Measurements from ENCODE around the gene LAMB1. TPM values are rescaled to one million over a fixed set of nuclear protein-coding genes. Genes with fewer than 3 reads are reported as not detected.
"Not testable (repeated sequence)": the region's sequence is repeated elsewhere in the genome, so short reads cannot be mapped to it uniquely, and the experiment has no call there.

Gene LAMB1
- total RNA-seq, 1 donor = 410 TPM

DNA sequence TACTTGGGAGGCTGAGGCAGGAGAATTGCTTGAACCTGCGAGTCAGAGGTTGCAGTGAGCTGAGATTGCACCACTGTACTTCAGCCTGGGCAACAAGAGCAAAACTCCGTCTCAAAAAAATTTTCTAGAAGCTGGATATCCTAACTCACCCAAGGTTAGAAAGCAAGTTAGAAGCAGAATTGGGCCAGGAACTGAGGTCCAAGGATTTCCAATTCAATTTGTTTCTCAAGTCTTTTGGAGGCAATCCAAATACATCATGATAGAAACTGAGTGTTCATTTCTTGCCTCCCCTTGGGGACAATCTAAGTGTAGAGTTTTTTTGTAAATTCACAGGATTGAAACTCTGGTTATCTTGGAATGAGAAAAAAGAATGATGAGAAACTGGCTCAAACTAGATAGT lies 45.5 kb downstream of the LAMB1 start:
- DNase-seq (ENCODE audit: insufficient read length, low spot score, missing footprints) = no peak
- H4K20me1 ChIP-seq (ENCODE audit: insufficient read depth, low read length) = peaks cover 9% of the 10 kb centered on the region
- no peaks in the 10 kb centered on the region for H3K27me3 ChIP-seq (ENCODE audit: insufficient read depth, low read length)
- peaks cover 2% of the 10 kb centered on the region for H3K79me2 ChIP-seq (ENCODE audit: insufficient read depth, low read length)
- H3K4me3 ChIP-seq (ENCODE audit: insufficient read depth, low read length) = no peak overlapping the region
- no peak overlapping the region for H2AFZ ChIP-seq (ENCODE audit: low read length)
- peaks cover 30% of the 10 kb centered on the region for H3K4me1 ChIP-seq (ENCODE audit: insufficient read depth, low read length)
- peaks cover 84% of the 10 kb centered on the region for H3K36me3 ChIP-seq (ENCODE audit: insufficient read depth, low read length)
- no peak overlapping the region for H3K4me2 ChIP-seq (ENCODE audit: insufficient read depth, low read length)
- H3K9me3 ChIP-seq (ENCODE audit: low read depth, low read length) = no peaks in the 10 kb centered on the region
- H3K27ac ChIP-seq (ENCODE audit: low read depth, low read length) = peak overlapping the region; percentile 38
- TF ChIP-seq, protein P1, sequence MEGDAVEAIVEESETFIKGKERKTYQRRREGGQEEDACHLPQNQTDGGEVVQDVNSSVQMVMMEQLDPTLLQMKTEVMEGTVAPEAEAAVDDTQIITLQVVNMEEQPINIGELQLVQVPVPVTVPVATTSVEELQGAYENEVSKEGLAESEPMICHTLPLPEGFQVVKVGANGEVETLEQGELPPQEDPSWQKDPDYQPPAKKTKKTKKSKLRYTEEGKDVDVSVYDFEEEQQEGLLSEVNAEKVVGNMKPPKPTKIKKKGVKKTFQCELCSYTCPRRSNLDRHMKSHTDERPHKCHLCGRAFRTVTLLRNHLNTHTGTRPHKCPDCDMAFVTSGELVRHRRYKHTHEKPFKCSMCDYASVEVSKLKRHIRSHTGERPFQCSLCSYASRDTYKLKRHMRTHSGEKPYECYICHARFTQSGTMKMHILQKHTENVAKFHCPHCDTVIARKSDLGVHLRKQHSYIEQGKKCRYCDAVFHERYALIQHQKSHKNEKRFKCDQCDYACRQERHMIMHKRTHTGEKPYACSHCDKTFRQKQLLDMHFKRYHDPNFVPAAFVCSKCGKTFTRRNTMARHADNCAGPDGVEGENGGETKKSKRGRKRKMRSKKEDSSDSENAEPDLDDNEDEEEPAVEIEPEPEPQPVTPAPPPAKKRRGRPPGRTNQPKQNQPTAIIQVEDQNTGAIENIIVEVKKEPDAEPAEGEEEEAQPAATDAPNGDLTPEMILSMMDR (IDR thresholded peaks at IDR 0.05; ENCODE audit: extremely low read depth, low read depth, low read length) = no peak

DNA sequence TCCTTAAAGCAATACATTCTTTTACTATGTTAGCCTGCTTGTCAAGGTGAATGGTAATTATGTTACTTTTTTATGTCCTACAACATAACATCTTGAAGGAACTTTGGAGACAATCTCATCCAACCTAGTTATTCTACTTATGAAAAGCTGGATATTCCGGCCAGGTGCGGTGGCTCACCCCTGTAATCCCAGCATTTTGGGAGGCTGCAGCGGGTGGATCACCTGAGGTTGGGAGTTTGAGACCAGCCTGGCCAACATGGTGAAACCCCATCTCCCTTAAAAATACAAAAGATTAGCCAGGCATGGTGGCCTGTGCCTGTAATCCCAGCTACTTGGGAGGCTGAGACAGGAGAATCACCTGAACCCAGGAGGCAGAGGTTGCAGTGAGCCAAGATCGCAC lies 46.0 kb downstream of the LAMB1 start:
- H4K20me1 ChIP-seq (ENCODE audit: insufficient read depth, low read length); H3K9me3 ChIP-seq (ENCODE audit: low read depth, low read length); H3K27ac ChIP-seq (ENCODE audit: low read depth, low read length); H3K27me3 ChIP-seq (ENCODE audit: insufficient read depth, low read length); H3K79me2 ChIP-seq (ENCODE audit: insufficient read depth, low read length); H2AFZ ChIP-seq (ENCODE audit: low read length); H3K4me2 ChIP-seq (ENCODE audit: insufficient read depth, low read length); DNase-seq (ENCODE audit: insufficient read length, low spot score, missing footprints); H3K4me3 ChIP-seq (ENCODE audit: insufficient read depth, low read length): not testable (repeated sequence)
- Histone ChIP-seq H3K36me3 (ENCODE audit: insufficient read depth, low read length) (peaks cover 85% of the 10 kb centered on the region), H3K4me1 (ENCODE audit: insufficient read depth, low read length) (peaks cover 34% of the 10 kb centered on the region)

DNA sequence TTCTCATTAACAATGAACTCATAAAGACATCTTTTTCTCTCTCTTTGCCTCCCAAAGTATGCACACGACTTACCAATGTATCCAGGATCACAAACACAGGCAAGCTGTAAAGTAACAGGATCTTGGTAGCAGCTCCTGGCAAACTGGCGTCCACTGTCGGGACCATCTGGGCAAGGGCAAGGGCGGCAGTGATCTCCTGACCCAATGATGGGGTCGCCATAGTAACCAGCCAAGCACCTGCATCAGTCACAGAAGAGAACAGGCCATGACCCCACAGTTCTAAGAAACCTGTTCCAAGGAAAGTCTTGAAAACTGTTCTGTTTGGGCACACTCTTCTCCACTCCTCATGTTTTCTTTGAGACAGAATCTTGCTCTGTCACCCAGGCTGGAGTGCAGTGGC lies 47.6 kb downstream of the LAMB1 start:
- H2AFZ ChIP-seq (ENCODE audit: low read length) = no peak overlapping the region
- H3K27me3 ChIP-seq (ENCODE audit: insufficient read depth, low read length) = no peaks in the 10 kb centered on the region
- TF ChIP-seq, protein P1 (IDR thresholded peaks at IDR 0.05; ENCODE audit: extremely low read depth, low read depth, low read length) = no peak
- peaks cover 5% of the 10 kb centered on the region for H3K79me2 ChIP-seq (ENCODE audit: insufficient read depth, low read length)
- no peak for DNase-seq (ENCODE audit: insufficient read length, low spot score, missing footprints)
- H3K4me2 ChIP-seq (ENCODE audit: insufficient read depth, low read length) = no peak overlapping the region
- no peak overlapping the region for H3K27ac ChIP-seq (ENCODE audit: low read depth, low read length)
- peaks cover 9% of the 10 kb centered on the region for H4K20me1 ChIP-seq (ENCODE audit: insufficient read depth, low read length)
- H3K4me3 ChIP-seq (ENCODE audit: insufficient read depth, low read length) = no peak overlapping the region
- H3K36me3 ChIP-seq (ENCODE audit: insufficient read depth, low read length) = peaks cover 85% of the 10 kb centered on the region
- H3K4me1 ChIP-seq (ENCODE audit: insufficient read depth, low read length) = peaks cover 43% of the 10 kb centered on the region
- H3K9me3 ChIP-seq (ENCODE audit: low read depth, low read length) = no peaks in the 10 kb centered on the region

DNA sequence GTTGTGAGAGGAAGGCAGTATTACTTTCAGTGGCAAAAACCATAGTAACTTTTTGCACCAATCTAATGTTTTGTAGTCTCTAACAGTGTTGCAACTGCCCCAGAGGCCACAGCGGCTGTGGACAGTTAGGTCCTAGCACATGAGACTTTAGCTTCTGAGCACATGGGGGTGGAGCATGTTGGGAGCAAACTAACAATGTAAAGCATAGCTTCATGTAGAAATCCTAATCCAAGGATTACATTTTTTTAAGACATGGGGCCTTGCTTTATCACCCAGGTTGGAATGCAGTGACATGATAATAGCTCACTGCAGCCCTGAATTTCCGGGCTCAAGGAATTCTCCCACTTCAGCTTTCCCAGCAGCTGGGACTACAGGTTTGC lies 49.0 kb downstream of the LAMB1 start:
- TF ChIP-seq, protein P1 (IDR thresholded peaks at IDR 0.05; ENCODE audit: extremely low read depth, low read depth, low read length) = no peak
- Histone ChIP-seq H3K4me2 (ENCODE audit: insufficient read depth, low read length) (no peak overlapping the region), H3K36me3 (ENCODE audit: insufficient read depth, low read length) (peaks cover 75% of the 10 kb centered on the region), H2AFZ (ENCODE audit: low read length) (no peak overlapping the region), H3K9me3 (ENCODE audit: low read depth, low read length) (no peaks in the 10 kb centered on the region), H4K20me1 (ENCODE audit: insufficient read depth, low read length) (peaks cover 1% of the 10 kb centered on the region), H3K79me2 (ENCODE audit: insufficient read depth, low read length) (peaks cover 5% of the 10 kb centered on the region), H3K4me3 (ENCODE audit: insufficient read depth, low read length) (no peak overlapping the region), H3K27me3 (ENCODE audit: insufficient read depth, low read length) (no peaks in the 10 kb centered on the region), H3K4me1 (ENCODE audit: insufficient read depth, low read length) (peaks cover 50% of the 10 kb centered on the region), H3K27ac (ENCODE audit: low read depth, low read length) (no peak overlapping the region)
- DNase-seq (ENCODE audit: insufficient read length, low spot score, missing footprints) = peak; percentile 45
